HG02973 (cell line): ENCODE measurements around the gene CCDC51.

Source experiments
- ATAC-seq: cut with Tn5 transposase; IDR thresholded peaks from one replicate; pipeline ENCODE4 v1.9.1; 2021; ENCODE audit warnings: moderate library complexity; ENCODE audit not compliant: unreplicated experiment

CCDC51 gene

GRCh38 chr3:48422681-48423080 is 17.2 kb downstream of the CCDC51 start:
- no peak for ATAC-seq

- no peak for ATAC-seq
These were observed 17.6 kb downstream of the CCDC51 start for GRCh38 chr3:48422272-48422671.

GRCh38 chr3:48420561-48420960 is 19.4 kb downstream of the CCDC51 start:
- no peak for ATAC-seq

GRCh38 chr3:48419597-48419996 is 20.3 kb downstream of the CCDC51 start:
- ATAC-seq: no peak

GRCh38 chr3:48419149-48419548 is 20.8 kb downstream of the CCDC51 start:
- ATAC-seq: no peak

GRCh38 chr3:48418651-48419050 is 21.3 kb downstream of the CCDC51 start:
- no peak for ATAC-seq

- no peak for ATAC-seq
These were observed 21.8 kb downstream of the CCDC51 start for GRCh38 chr3:48418140-48418539.

- no peak for ATAC-seq
These were observed 22.3 kb downstream of the CCDC51 start for GRCh38 chr3:48417529-48418108.

GRCh38 chr3:48416546-48416945 is 23.4 kb downstream of the CCDC51 start:
- ATAC-seq: no peak

GRCh38 chr3:48416091-48416505 is 23.8 kb downstream of the CCDC51 start:
- no peak for ATAC-seq

GRCh38 chr3:48415251-48415953 is 24.5 kb downstream of the CCDC51 start:
- no peak for ATAC-seq

- ATAC-seq: no peak
These were observed 25.3 kb downstream of the CCDC51 start for GRCh38 chr3:48414376-48415250.

- no peak for ATAC-seq
These were observed 26.3 kb downstream of the CCDC51 start for GRCh38 chr3:48413611-48414010.

- ATAC-seq: no peak
These were observed 26.8 kb downstream of the CCDC51 start for GRCh38 chr3:48413086-48413485.

GRCh38 chr3:48412375-48413001 is 27.4 kb downstream of the CCDC51 start:
- no peak for ATAC-seq

- no peak for ATAC-seq
These were observed 28.1 kb downstream of the CCDC51 start for GRCh38 chr3:48411606-48412374.

GRCh38 chr3:48411041-48411588 is 28.8 kb downstream of the CCDC51 start:
- no peak for ATAC-seq

- ATAC-seq: no peak
These were observed 29.5 kb downstream of the CCDC51 start for GRCh38 chr3:48410205-48411040.
